ENCODE results near the gene ABCB9. TPM values are rescaled to one million over a fixed set of nuclear protein-coding genes. Genes with fewer than 3 reads are reported as not detected.
A peak's percentile ranks its signal among the peaks of the same experiment; 100 is the strongest.

ABCB9 gene
- total RNA-seq, 2 donors from 2014 or later, result 4.3 to 4.5 TPM

- intact Hi-C loops (cut with DNase I), result no loop called here
- no peaks in the 10 kb centered on the region for H3K36me3 ChIP-seq
- DNase-seq, result no peak
- peak overlapping the region; percentile 58 for H3K27ac ChIP-seq
- no peaks in the 10 kb centered on the region for H3K27me3 ChIP-seq
- H3K4me3 ChIP-seq, result no peak overlapping the region
- H3K9me3 ChIP-seq, result no peaks in the 10 kb centered on the region
- H3K9ac ChIP-seq (ENCODE audit: low read depth in 2 of 2, low read length in 2 of 2), result peak overlapping the region in 1 of 2 donors; percentile 53
- no peak for TF ChIP-seq CTCF (IDR thresholded peaks at IDR 0.05)
- peaks cover 4% of the 10 kb centered on the region for H3K4me1 ChIP-seq
Observed at GRCh38 chr12:122903693-122904034, 62.6 kb downstream of the ABCB9 start.

GRCh38 chr12:122902854-122903692, 63.2 kb downstream of the ABCB9 start:
- Histone ChIP-seq H3K27me3 (no peaks in the 10 kb centered on the region), H3K36me3 (no peaks in the 10 kb centered on the region), H3K4me3 (no peak overlapping the region), H3K4me1 (peaks cover 4% of the 10 kb centered on the region), H3K27ac (peak overlapping the region; percentile 58), H3K9ac (ENCODE audit: low read depth in 2 of 2, low read length in 2 of 2) (peak overlapping the region; percentile 20 to 53), H3K9me3 (no peaks in the 10 kb centered on the region)
- no peak for TF ChIP-seq CTCF (IDR thresholded peaks at IDR 0.05)
- intact Hi-C loops (cut with DNase I), result no loop called here
- DNase-seq, result no peak

GRCh38 chr12:122899887-122900286, 66.4 kb downstream of the ABCB9 start:
- H3K4me3 ChIP-seq, result no peak overlapping the region
- peaks cover 4% of the 10 kb centered on the region for H3K4me1 ChIP-seq
- no peak for DNase-seq
- intact Hi-C loops (cut with DNase I), result no loop called here
- H3K27ac ChIP-seq, result no peak overlapping the region
- H3K36me3 ChIP-seq, result no peaks in the 10 kb centered on the region
- H3K9me3 ChIP-seq, result no peaks in the 10 kb centered on the region
- no peak for TF ChIP-seq CTCF (IDR thresholded peaks at IDR 0.05)
- H3K27me3 ChIP-seq, result no peaks in the 10 kb centered on the region
- H3K9ac ChIP-seq (ENCODE audit: low read depth in 2 of 2, low read length in 2 of 2), result no peak overlapping the region

GRCh38 chr12:122896662-122897061, 69.6 kb downstream of the ABCB9 start:
- Histone ChIP-seq H3K36me3 (no peaks in the 10 kb centered on the region), H3K9me3 (no peaks in the 10 kb centered on the region), H3K27ac (peak overlapping the region; percentile 72), H3K4me3 (no peak overlapping the region), H3K9ac (ENCODE audit: low read depth in 2 of 2, low read length in 2 of 2) (no peak overlapping the region), H3K27me3 (no peaks in the 10 kb centered on the region), H3K4me1 (peaks cover 5% of the 10 kb centered on the region)
- no peak for DNase-seq
- intact Hi-C loops (cut with DNase I), result no loop called here
- TF ChIP-seq CTCF (IDR thresholded peaks at IDR 0.05), result no peak

GRCh38 chr12:122895704-122896636, 70.3 kb downstream of the ABCB9 start, which contains the start of gene VPS37B:
Gene VPS37B (minus strand): TSS chr12:122896124. CDS start chr12:122896062, 62 bp downstream.
- Histone ChIP-seq H3K9me3 (no peaks in the 10 kb centered on the region), H3K27me3 (no peaks in the 10 kb centered on the region), H3K36me3 (no peaks in the 10 kb centered on the region), H3K4me3 (peak within 1 kb of the TSS; percentile 53), H3K9ac (ENCODE audit: low read depth in 2 of 2, low read length in 2 of 2) (peak within 1 kb of the TSS; percentile 87 to 100), H3K4me1 (peaks cover 5% of the 10 kb centered on the region), H3K27ac (peak within 1 kb of the TSS; percentile 72)
- intact Hi-C loops (cut with DNase I), result no loop called here
- TF ChIP-seq CTCF (IDR thresholded peaks at IDR 0.05), result no peak
- peak; percentile 84 for DNase-seq

Measured in colonic mucosa (tissue), 4 donors.